ENCODE measurements around the gene KPNA3.

KPNA3 gene

DNA sequence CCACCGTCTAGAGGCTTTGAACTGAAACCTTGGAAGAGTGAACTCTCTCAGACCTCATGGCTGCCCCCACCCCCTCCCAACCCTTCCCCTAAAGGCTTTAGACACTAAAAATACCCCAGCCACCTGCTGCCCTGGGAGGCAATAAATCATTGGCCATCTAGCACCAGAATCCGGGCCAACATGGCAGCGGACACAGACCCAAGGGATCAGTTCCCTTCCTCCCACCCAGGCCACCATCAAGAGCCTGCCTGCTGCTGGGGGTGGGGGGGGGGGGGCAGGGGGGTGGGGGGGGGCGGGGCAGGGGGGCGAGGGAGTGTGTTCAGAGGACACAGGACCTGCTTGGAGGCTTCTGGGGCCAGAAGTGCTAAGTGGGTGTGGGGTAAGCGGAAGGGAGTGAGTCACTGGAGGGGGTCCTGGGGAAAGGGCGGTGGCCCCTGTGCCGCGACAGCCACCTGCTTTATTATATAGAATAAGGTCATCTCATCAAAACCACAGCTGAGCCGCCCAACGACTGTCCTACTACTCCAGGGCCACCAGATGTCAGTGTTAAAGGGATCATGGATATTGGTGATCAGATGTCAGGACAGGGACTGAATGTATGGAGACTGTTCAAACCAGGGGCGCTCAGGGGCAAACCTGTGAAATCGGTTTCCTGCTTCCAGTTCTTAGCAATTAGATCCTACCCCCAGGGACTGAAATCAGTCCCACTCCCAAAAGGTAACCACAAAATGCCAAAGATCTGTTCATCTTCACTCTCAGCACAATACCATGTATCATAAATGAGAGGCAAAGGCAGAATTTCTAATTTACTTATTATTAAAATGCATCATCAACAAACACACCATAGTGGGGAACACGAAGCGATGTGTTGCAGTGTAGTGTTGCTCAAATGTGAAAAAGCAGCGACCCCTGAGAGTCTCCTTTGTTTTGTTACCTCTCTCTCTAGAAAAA, 139.9 kb downstream of the KPNA3 start:
- Mint-ChIP-seq H3K27me3 (no peaks in the 10 kb centered on the region), H3K36me3 (ENCODE audit: low read depth) (no peaks in the 10 kb centered on the region), H3K9me3 (no peaks in the 10 kb centered on the region), H3K27ac (no peak overlapping the region), H3K4me1 (ENCODE audit: low read depth) (no peaks in the 10 kb centered on the region), H3K4me3 (no peak overlapping the region)

DNA sequence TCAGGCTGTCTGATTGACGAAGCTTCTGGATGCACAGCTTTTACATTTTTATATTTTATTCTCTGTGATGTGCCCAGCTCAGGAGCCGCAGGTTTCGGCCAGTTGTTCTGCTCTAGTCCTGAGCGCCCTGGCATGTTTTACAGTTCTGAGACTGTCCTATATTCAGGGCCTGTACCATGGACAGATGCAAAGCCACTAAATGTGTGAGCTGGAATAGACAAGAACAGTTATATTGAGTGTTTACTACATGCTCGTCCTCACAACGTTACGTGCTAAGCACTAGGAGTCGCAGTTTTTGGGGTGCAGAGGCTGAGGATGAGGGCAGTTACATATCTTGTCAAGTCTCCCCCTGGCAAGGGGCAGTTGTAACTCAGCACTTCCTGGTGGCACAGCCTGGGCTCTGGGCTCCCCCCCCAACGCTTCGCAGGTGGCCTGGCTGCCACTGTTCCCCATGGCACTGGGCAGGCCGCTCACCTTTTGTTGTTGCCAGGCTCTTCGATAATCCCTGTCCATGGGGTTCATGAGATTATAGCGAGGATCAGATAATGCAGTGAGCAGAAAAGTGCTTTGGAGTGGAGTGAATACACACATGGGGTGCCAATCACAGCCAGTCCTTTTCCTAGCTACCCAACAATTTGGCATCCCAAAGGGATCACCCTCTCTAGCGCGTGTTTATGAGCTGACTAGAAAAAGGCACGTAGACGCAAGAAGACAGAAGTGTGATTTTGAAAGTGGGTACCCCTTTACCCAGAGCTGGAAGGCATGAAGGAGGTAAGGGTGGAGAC, 140.7 kb downstream of the KPNA3 start:
- H3K9me3 Mint-ChIP-seq: no peaks in the 10 kb centered on the region
- H3K27me3 Mint-ChIP-seq: no peaks in the 10 kb centered on the region
- H3K4me1 Mint-ChIP-seq (ENCODE audit: low read depth): no peaks in the 10 kb centered on the region
- H3K4me3 Mint-ChIP-seq: no peak overlapping the region
- H3K36me3 Mint-ChIP-seq (ENCODE audit: low read depth): no peaks in the 10 kb centered on the region
- no peak overlapping the region for H3K27ac Mint-ChIP-seq

DNA sequence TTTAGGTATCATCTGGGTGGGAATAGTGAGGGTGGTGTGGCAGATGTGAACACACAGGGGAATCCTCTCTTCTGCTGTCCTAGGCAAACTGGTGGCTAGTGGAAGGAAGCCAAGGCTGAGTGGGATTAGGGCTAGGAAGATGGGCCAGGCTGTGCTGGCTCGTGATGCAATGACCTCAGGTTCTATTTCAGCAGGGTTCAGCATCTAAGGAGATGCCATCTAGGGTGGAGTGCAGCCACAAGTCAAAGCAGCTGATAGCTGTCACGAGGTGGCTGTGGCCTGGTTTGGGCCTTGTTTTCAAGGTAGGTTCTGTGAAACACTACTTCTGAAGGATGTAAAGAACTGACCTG, 142.5 kb downstream of the KPNA3 start:
- Mint-ChIP-seq H3K27ac (no peak overlapping the region), H3K9me3 (no peaks in the 10 kb centered on the region), H3K36me3 (ENCODE audit: low read depth) (no peaks in the 10 kb centered on the region), H3K4me3 (no peak overlapping the region), H3K27me3 (no peaks in the 10 kb centered on the region), H3K4me1 (ENCODE audit: low read depth) (peaks cover 5% of the 10 kb centered on the region)
